GM18511 (cell line): ENCODE data around the gene GNG13.
"Not testable (repeated sequence)": the region's sequence is repeated elsewhere in the genome, so short reads cannot be mapped to it uniquely, and the experiment has no call there.

Experiments used
- ATAC-seq: cut with Tn5 transposase; IDR thresholded peaks from one replicate; pipeline ENCODE4 v1.9.1; 2021; ENCODE audit warnings: mild to moderate bottlenecking, moderate library complexity; ENCODE audit not compliant: unreplicated experiment

GNG13 gene

DNA sequence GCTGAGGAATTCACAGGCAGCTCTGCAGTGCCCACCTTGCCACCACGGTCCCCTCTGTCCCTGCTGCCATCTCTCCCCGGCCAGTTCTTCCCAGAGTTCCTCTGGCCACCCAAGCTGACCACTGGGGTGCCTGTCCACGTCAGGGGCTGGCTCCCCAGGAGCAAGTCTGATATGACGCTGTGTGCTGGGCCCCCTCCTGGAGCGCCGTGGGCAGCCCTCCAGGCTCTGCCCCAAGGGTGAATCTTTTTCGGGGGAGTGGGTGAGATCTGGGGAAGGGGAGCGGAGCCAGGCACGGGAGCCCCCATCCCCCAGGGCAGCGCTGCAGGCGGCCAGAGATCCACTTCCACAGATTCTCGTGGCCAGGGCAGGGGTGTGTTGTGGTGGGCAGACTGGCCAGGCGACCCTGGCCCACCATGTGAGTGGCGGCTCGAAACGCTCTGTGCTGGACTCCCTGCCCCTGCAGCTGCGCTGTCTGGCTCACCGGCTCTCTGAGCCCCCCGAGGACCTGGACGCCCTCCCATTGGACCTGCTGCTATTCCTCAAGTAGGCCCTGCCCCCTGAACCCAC, 36.3 kb downstream of the GNG13 start:
- ATAC-seq, result no peak

DNA sequence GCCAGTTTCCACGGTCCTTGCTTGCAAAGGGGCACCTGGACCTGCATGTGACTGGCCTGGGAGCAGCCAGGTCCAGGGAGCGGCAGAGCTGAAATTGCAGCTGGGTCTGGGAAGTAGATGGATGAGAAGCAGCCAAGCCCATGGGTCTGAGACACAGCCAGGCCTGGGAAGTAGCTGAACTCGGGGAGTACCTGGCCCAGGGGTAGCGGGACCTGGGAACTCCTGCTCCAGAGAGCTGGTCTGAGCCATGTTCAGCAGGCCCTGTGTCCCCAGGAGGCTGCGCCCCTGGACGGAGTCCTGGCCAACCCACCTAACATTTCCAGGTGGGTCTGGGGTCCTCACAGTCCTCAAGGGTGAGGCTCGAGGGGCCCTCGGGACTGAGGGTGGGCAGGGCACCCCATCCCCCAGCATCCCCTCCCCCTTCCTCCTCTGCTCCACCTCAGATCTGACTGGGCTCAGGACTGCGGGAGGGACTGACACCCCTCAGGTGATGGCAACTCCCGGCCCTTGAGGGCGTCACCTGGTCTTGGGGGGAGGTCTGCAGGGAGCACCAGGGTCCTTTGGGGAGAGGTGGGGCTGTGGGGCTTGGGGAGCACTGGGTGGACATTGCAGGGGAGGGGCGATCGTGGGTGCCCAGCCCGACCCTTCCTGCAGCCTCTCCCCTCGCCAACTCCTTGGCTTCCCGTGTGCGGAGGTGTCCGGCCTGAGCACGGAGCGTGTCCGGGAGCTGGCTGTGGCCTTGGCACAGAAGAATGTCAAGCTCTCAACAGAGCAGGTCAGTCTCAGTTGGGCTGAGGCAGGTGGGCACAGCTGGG, 37.0 kb downstream of the GNG13 start:
- ATAC-seq, result no peak

DNA sequence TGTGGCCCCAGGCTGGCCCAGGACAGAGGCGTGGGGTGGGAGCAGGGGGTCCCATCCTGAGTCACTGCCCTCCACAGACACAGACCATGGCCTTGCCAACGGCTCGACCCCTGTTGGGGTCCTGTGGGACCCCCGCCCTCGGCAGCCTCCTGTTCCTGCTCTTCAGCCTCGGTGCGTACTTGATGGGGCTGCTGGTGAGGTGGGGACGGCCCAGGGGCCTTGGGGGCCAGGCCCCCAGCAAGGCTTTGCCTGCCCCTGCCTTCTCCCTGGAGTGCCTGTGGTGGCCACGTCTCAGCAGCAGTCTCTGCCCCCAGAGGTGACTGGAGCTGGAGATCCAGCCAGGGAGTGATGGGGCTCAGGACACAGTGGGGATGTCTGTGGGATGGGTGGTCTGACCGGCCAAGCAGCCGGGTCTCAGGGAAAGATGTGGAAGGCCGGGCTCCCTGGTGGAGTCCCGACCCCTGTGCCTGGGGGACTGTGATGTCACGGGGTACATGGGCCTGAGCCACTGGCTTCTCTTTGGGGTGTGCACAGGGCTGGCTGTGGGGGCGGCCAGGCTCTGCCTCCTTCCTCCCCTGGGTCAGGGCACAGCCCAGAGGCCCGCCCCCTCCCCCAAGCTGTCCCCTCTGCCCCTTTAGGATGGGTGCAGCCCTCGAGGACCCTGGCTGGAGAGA, 37.8 kb downstream of the GNG13 start:
- no peak for ATAC-seq

DNA sequence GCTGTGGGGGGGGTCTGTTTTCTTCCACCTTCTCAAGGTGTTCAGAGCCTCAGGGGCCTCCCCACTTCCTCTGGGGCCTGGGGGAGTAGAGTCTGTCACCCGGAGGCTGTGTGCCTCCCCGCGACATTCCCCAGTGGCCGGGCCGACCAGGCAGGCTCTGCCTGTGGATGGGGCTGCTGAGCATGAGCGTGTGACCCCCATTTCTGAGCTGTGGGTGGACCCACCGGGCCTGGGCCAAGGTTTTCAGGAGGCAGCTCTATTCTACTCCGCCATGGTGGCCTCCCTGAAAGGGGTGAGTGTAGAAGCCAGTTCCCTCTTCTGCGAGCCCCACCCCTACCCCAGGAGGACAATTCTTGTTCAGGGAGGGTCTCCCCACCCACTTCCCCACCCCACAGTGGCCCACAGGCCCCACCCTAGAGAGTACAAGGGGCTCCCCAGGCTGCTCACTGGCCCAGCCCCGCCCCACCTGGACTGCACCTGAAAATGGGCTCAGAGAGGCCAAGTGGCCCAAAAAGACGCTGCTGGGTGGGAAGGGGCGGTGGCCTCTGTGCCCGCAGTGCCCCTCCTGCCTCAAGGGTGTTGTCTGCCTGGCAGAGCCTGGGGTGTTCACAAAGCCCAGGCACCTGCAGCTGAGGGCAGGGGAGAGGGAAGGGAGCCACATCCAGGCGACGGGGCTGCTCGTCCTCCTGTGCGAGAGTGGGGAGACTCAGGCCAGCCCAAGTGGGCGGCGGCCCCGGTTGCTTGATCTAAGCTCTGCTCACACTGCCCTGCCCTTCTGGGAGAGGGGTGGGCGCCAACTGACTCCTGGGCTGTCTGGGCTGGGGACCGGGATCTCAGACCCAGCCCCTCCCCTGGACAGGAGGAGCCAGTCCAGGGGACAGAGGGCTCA, 38.7 kb downstream of the GNG13 start:
- ATAC-seq, result no peak

DNA sequence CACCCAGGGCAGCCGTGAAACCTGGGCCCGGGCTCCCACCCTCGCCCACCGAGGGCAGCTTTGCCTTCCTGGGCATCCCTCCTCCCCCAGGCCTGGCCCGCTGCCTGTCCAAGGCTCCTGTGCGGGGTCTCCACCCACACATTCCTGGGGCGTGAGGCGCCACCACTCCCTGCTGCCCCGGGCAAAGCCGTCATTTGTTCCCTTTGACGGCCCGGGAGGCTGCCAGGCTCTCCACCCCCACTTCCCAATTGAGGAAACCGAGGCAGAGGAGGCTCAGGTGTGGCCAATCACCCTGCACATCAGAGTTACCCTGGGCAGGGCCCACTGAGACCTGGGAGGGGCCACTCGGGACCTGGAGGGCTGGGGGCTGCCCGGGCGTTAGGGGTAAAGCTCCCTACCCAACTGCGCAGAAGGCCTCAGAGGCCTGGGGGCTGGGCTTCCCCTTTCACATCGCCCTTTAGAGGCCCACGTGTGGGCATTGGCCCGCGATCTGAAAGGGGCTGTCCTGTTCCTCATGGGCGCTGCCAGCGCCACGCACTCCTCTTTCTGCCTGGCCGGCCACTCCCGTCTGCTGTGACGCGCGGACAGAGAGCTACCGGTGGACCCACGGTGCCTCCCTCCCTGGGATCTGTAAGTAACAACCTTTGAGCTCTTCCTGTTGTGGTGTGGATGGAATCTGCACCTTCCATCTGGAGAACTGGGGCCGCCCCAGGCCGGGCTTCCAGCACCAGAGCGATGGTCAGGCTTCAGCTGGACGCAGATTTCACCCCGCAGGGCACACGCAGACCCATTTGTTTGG, 39.8 kb downstream of the GNG13 start, which contains the start of gene MSLN:
Gene MSLN (plus strand): TSS at position 190 of the 799 bp plus-strand sequence. CDS start 1,947 bp downstream, outside the sequence.
- ATAC-seq, result no peak

DNA sequence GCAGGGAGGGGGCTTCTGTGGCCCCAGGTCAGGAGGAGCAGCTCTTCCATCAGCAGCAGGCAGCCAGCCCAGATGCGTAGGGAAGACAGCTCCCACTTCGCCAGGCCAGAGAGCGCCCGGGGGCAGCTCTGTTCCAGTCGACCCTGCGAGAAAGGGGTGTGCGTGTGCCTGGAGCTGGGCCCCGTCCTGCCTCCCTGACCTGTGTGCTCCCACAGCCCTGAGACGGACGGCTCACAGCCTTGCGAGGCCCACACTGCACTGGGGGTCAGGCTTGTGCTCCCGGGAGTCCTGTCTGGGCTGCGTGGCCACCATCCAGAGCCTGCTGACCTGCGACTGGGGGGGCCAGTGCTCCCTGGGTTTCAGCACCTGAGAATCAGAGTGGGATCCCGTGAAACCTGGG, 40.5 kb downstream of the GNG13 start:
- ATAC-seq, result no peak

DNA sequence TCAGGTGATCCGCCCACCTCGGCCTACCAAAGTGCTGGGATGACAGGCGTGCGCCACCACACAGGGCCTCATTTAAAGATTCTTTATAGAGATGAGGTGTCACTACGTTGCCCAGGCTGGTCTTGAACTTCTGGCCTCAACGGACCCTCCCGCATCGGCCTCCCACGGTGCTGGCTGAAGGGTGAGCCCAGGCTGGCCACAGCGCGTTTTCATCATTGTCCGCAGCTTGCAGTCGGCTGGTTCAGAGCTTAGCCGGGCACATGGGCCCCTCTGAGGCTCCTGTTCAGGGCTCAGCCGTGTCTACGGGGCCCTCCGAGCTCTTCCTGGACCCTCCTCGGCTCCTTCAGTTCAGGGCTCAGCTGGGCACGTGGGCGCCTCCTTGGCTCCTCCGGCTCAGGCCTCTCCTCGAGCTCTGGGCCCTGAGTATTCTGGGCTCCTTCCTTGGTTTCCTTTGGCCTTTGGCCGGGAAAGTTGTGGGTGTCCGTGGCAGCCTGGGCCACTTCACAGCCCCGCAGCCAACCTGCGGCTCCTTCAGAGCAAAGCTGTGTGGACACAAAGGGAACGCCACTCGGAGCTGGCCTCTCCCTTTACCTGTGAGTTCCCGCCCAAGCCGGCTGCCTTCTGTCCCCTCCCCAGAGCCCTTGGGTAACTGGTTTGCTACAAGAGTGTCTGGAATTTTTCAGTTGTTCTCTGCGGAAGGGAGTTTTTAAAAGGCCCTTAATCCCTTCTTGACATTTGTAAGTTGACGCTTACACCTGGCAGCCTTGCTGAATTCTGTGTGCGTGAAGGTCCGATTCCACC, 41.2 kb downstream of the GNG13 start:
- ATAC-seq, result no peak

DNA sequence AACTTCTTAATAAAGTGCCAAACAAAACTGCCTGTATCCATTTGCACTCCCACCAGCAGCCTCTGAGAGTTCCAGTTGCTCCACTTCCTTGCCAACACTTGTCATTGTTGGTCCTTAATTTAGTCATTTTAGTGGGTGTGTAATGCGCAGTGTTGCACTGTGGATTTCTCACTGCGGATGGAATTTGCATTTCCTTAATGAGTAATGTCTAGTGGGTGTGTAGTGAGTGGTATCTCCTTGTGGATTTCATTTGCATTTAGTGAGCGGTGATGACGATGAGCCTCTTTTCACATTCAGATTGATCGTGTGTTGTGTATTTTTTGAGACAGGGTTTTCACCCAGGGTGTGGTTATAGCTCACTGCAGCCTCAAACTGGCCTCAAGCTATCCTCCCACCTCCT, 44.1 kb downstream of the GNG13 start:
- no peak for ATAC-seq

DNA sequence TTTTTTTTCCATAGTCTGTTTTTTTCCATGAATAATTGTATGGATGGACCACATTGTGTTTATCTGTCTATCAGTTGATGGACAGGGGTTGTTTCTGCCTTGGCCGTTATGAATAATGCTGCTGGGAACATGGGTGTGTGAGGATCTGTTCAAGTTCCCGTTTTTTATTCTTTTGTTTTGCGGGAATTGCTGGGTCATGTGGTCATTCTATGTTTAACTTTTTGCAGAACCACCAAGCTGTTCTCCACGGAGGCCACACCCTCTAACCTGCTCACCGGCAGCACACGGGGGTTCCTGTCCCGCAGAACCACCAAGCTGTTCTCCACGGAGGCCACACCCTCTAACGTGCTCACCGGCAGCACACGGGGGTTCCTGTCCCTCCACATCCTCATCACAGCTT, 45.9 kb downstream of the GNG13 start:
- ATAC-seq, result no peak

DNA sequence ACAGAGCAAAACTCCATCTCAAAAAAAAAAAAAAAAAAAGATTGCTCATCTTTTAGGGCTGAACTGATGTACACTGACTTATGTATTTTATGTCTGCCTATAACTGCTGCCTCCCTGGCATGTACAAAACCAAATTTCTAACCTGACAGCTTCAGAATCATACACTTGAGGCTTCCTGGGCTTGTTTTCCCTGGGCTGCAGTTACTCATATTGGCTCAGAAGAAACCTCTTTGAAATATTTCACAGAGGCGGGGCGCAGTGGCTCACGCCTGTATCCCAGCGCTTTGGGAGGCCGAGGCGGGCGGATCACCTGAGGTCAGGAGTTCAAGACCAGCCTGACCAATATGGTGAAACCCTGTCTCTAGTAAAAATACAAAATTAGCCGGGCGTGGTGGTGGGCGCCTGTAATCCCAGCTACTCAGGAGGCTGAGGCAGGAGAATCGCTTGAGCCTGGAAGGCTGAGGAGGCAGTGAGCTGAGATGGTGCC, 46.4 kb downstream of the GNG13 start:
- not testable (repeated sequence) for ATAC-seq

DNA sequence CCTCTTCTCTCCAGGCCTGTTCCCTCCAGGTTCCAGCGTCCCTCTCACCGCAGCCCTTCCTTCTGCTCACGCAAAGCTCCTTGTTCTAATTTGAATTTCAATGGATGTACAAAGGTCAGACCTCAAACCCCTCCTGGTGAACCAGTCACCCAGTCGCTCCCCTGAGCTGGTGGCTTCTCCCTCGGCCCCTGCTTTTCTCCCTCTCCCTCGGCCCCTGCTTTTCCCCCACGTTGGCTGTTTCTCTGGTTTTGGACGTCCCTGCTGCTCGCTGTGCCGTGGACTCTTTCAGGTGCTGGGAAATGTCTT, 48.6 kb downstream of the GNG13 start:
- no peak for ATAC-seq

DNA sequence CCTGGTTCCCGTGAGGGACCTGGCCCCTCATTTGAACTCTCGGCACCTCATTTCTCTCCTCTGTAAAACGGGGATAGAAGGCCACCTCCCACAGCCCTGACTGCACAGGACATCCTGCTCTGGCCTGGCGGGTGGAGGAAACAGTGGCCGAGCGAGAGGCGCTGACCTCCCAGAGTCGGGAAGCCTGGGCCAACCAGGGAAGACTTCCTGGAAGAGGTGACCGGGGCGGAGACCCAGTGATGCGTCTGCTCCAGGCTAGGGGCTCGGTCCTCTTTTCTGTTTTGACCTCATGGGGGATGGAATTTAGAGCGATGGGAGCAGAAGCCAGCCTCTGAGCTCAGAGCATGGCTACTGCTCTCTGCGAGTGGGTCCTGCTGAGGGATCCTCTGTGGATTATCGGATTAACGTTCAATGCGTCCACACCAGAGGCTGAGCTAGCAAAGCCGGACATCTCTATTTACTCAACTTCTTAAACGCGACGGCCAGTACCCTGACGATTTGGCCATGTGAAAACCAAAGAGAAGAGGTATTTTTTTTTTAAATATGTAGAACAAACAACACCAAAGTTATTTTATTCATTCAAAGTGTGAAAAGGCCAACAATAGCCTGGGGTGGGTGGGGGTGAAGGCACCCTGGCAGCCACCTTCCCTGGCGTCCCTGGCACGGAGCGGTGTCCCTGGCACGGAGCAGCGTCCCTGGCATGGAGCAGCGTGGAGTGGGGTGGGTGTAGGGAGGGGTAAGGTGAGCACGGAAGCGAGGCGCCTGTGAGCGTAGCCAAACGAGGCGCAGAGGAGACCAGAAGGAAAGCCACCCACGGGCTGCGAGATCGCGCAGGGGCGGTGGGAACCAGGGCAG, 49.2 kb downstream of the GNG13 start:
- ATAC-seq, result no peak

DNA sequence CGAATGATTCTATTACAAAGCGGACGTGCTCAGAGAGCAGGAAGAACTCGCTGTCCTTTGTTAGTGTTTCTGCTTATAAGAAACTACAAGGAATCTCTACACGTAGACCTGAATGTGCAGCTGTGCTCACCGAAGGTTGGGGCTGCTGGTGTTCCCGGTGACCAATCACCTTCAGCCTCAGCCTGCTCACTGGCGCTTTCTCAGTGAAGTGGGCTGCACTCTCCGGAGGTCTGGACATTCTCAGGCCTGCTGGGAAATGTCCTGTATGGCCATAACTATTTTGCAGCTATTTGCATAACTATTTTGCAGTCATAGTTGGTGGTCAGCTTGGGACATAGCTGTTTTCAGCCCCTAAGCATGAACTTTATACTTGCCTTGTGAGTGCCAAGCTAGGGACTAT, 50.0 kb downstream of the GNG13 start:
- ATAC-seq, result no peak

DNA sequence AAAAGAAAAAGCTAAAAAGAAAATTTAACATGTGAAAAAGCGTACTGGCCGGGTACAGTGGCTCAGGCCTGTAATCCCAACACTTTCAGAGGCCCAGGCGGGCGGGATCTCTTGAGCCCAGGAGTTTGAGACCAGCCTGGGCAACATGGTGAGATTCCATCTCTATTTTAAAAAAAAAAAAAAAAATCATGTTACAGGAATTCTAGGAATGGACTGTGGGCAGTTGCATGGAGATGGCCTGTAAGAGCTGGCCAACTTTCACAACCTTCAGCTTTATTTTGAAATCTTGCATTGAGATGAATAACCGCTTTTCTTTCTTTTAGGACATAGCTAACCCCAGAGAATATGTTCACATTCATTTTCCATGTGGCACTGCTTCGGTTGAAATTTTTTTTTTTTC, 51.5 kb downstream of the GNG13 start:
- no peak for ATAC-seq
